Endodermal cell (in vitro differentiated cells): ENCODE data around the gene C2CD3. TPM values are rescaled to one million over a fixed set of nuclear protein-coding genes. Genes with fewer than 3 reads are reported as not detected.

Source experiments
- DNase-seq: peaks from one replicate; pipeline ENCODE4 v3.0.0-alpha.2; 2017
- H3K27ac ChIP-seq: 2 replicates; pipeline ENCODE4 v1.5.1; 2013; ENCODE audit warnings: mild to moderate bottlenecking, low read depth, low read length, moderate library complexity
- H3K27me3 ChIP-seq: 2 replicates; pipeline ENCODE4 v1.6.1; 2013; ENCODE audit warnings: mild to moderate bottlenecking, low read length, moderate library complexity; ENCODE audit not compliant: insufficient read depth, control insufficient read depth, poor library complexity, severe bottlenecking
- H3K36me3 ChIP-seq: 2 replicates; pipeline ENCODE4 v1.7.0; 2013; ENCODE audit warnings: mild to moderate bottlenecking, low read length, moderate library complexity; ENCODE audit not compliant: control insufficient read depth, insufficient read depth
- H3K4me1 ChIP-seq: one replicate; pipeline ENCODE4 v1.7.0; 2013; ENCODE audit warnings: low read length; ENCODE audit not compliant: control insufficient read depth, insufficient read depth
- H3K4me3 ChIP-seq: 2 replicates; pipeline ENCODE4 v1.5.1; 2013; ENCODE audit warnings: mild to moderate bottlenecking, low read length, moderate library complexity
- H3K9ac ChIP-seq: 2 replicates; pipeline ENCODE4 v1.6.1; 2013; ENCODE audit warnings: mild to moderate bottlenecking, low read length, moderate library complexity; ENCODE audit not compliant: poor library complexity, severe bottlenecking; ENCODE audit errors: extremely low read depth
- H3K9me3 ChIP-seq: 2 replicates; pipeline ENCODE4 v1.6.1; 2013; ENCODE audit warnings: mild to moderate bottlenecking, low read length, moderate library complexity; ENCODE audit not compliant: control insufficient read depth
- H3K27ac Mint-ChIP-seq: 2 replicates; pipeline ENCODE4 v1.8.0; 2020; ENCODE audit warnings: mixed read lengths
- H3K27me3 Mint-ChIP-seq: 2 replicates; pipeline ENCODE4 v1.8.0; 2021; ENCODE audit warnings: mild to moderate bottlenecking, mixed read lengths; ENCODE audit not compliant: insufficient read depth
- H3K36me3 Mint-ChIP-seq: 2 replicates; pipeline ENCODE4 v1.8.0; 2020; ENCODE audit warnings: low read depth, mixed read lengths
- H3K4me1 Mint-ChIP-seq: 2 replicates; pipeline ENCODE4 v1.8.0; 2020; ENCODE audit warnings: mixed read lengths
- H3K4me3 Mint-ChIP-seq: 2 replicates; pipeline ENCODE4 v1.8.0; 2020; ENCODE audit warnings: mild to moderate bottlenecking, moderate library complexity, mixed read lengths
- H3K9me3 Mint-ChIP-seq: 2 replicates; pipeline ENCODE4 v1.8.0; 2020; ENCODE audit warnings: mild to moderate bottlenecking, mixed read lengths
- WGBS, 2 experiments: methylation state at CpG; one replicate each; pipeline versions ENCODE4 v1.1.5 to v1.1.7; 2013; ENCODE audit warnings: missing lambda C conversion rate in 2 of 2, mixed read lengths in 1 of 2; ENCODE audit not compliant: insufficient coverage in 1 of 2, insufficient read length in 1 of 2; 5-methylcytosine and 5-hydroxymethylcytosine counted together
- total RNA-seq, 2 donors: library from RNA; stranded (reverse); fragmentation: NEBNext Ultra II Directional in 1 of 2; extraction: Animal tissue kit (Norgen Biotek cat#: 25700) in 1 of 2; gene quantifications; 2 replicates in 1 of 2; 3 replicates in 1 of 2; pipeline ENCODE4 v1.2.1, GENCODE V29; 2021
- TF ChIP-seq, protein P1 (sequence below): fragments of 200-600 bp; sonication (generic); conservative IDR thresholded peaks from 2 replicates; pipeline ENCODE4 v1.5.0; 2021; ENCODE audit warnings: antibody characterized with exemption, mild to moderate bottlenecking

The C2CD3 gene
- total RNA-seq, 2 donors from 2014 or later = 31.0 to 34.2 TPM

DNA sequence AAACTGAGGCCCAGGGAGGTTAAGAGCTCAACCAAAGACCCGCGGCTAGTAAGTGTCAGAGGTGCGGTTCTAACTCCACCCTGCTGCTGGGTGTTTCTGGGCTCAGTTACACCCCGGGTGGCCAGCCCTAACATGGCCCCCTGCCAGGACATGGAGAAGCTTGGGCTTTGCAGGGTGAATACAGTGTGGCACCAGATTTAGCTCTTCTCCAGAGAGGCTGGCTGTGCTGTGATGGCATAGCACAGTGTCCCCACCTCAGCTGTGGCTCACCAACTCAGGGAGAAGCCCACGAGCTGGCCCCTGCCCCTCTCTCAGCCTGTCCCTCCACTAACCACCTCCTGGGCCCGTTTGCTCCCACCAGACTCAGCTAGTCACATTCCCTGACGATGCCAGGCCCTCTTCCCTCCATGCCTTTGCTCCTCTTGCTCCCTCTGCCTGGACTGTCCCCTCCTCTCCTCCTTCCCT is 168.9 kb downstream of the C2CD3 start:
- H3K27ac Mint-ChIP-seq = no peak overlapping the region
- H3K36me3 Mint-ChIP-seq = no peaks in the 10 kb centered on the region
- Histone ChIP-seq H3K9me3 (no peaks in the 10 kb centered on the region), H3K27me3 (no peaks in the 10 kb centered on the region), H3K36me3 (no peaks in the 10 kb centered on the region), H3K4me3 (no peak overlapping the region), H3K27ac (no peak overlapping the region), H3K4me1 (no peaks in the 10 kb centered on the region), H3K9ac (no peak overlapping the region)
- H3K4me3 Mint-ChIP-seq = no peak overlapping the region
- no peaks in the 10 kb centered on the region for H3K4me1 Mint-ChIP-seq
- DNase-seq = peak; percentile 34
- no peaks in the 10 kb centered on the region for H3K27me3 Mint-ChIP-seq
- TF ChIP-seq, protein P1, sequence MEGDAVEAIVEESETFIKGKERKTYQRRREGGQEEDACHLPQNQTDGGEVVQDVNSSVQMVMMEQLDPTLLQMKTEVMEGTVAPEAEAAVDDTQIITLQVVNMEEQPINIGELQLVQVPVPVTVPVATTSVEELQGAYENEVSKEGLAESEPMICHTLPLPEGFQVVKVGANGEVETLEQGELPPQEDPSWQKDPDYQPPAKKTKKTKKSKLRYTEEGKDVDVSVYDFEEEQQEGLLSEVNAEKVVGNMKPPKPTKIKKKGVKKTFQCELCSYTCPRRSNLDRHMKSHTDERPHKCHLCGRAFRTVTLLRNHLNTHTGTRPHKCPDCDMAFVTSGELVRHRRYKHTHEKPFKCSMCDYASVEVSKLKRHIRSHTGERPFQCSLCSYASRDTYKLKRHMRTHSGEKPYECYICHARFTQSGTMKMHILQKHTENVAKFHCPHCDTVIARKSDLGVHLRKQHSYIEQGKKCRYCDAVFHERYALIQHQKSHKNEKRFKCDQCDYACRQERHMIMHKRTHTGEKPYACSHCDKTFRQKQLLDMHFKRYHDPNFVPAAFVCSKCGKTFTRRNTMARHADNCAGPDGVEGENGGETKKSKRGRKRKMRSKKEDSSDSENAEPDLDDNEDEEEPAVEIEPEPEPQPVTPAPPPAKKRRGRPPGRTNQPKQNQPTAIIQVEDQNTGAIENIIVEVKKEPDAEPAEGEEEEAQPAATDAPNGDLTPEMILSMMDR = no peak
- WGBS, 2 experiments = 84 to 97% methylated on average over 5 to 7 of the region's 7 CpGs
- no peaks in the 10 kb centered on the region for H3K9me3 Mint-ChIP-seq

- Histone ChIP-seq H3K4me1 (no peaks in the 10 kb centered on the region), H3K36me3 (no peaks in the 10 kb centered on the region), H3K9ac (no peak overlapping the region), H3K9me3 (no peaks in the 10 kb centered on the region), H3K4me3 (no peak overlapping the region), H3K27ac (peak overlapping the region; percentile 51), H3K27me3 (no peaks in the 10 kb centered on the region)
- Mint-ChIP-seq H3K27me3 (no peaks in the 10 kb centered on the region), H3K4me1 (no peaks in the 10 kb centered on the region), H3K27ac (no peak overlapping the region), H3K9me3 (no peaks in the 10 kb centered on the region), H3K4me3 (no peak overlapping the region), H3K36me3 (no peaks in the 10 kb centered on the region)
- peak; percentile 35 for DNase-seq
- 90 to 92% methylated on average over 2 to 11 of the region's 14 CpGs for WGBS, 2 experiments
- TF ChIP-seq, protein P1 = no peak
These were observed 170.3 kb downstream of the C2CD3 start for GRCh38 chr11:74000307-74001133.

DNA sequence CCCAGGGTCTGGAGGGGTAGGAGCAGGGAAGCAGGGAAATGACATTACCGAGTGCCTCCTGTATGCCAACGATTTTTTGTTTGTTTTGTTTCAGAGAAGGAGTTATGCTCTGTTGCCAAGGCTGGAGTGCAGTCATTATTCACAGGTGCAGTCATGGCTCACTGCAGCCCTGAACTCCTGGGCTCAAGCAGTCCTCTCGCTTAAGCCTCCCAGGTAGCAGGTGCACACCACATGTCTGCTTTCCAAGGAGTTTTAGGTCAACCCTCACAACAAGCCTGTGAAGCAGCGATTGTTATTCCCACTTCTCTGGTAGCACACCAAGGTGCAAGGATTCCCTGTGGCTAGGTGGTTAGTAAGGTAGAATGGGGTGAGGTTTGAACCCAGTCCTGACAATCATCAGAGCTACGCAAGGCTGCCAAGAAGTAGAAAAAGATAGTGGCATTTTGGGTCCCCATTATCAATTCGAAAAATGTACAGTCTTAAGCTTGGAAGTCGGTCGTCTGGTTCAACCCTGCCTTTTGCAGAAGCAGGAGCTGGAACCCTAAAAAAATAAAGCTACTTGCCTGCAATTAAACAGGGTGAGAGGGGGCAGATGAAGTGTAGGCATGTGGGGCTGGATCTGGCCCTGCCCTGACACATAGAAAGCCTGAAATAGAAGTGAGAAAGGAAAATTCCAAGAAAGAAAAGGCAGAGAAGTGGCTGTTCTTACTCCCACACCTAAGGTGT is 171.1 kb downstream of the C2CD3 start:
- H3K4me3 Mint-ChIP-seq = no peak overlapping the region
- no peaks in the 10 kb centered on the region for H3K27me3 ChIP-seq
- no peak overlapping the region for H3K27ac ChIP-seq
- no peaks in the 10 kb centered on the region for H3K4me1 Mint-ChIP-seq
- no peak overlapping the region for H3K9ac ChIP-seq
- DNase-seq = no peak
- H3K9me3 ChIP-seq = no peaks in the 10 kb centered on the region
- H3K27me3 Mint-ChIP-seq = no peaks in the 10 kb centered on the region
- H3K9me3 Mint-ChIP-seq = no peaks in the 10 kb centered on the region
- TF ChIP-seq, protein P1 = no peak
- 87 to 95% methylated on average over 8 of the region's 8 CpGs for WGBS, 2 experiments
- no peak overlapping the region for H3K4me3 ChIP-seq
- H3K27ac Mint-ChIP-seq = no peak overlapping the region
- H3K4me1 ChIP-seq = no peaks in the 10 kb centered on the region
- no peaks in the 10 kb centered on the region for H3K36me3 Mint-ChIP-seq
- no peaks in the 10 kb centered on the region for H3K36me3 ChIP-seq
